ENCODE measurements around the gene APOL2.
"Not testable (repeated sequence)": the region's sequence is repeated elsewhere in the genome, so short reads cannot be mapped to it uniquely, and the experiment has no call there.

The APOL2 gene, protein sequence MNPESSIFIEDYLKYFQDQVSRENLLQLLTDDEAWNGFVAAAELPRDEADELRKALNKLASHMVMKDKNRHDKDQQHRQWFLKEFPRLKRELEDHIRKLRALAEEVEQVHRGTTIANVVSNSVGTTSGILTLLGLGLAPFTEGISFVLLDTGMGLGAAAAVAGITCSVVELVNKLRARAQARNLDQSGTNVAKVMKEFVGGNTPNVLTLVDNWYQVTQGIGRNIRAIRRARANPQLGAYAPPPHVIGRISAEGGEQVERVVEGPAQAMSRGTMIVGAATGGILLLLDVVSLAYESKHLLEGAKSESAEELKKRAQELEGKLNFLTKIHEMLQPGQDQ

GRCh38 chr22:36239401-36240171 lies at the start of gene APOL2:
Gene APOL2 (minus strand): TSS chr22:36239527. CDS start chr22:36233162, 6,365 bp downstream.
- peak; percentile 88 for DNase-seq

GRCh38 chr22:36288571-36289405 lies 49.5 kb upstream of the APOL2 start:
- no peak for DNase-seq

- DNase-seq: no peak
These were observed 48.7 kb upstream of the APOL2 start for GRCh38 chr22:36287881-36288515.

DNA sequence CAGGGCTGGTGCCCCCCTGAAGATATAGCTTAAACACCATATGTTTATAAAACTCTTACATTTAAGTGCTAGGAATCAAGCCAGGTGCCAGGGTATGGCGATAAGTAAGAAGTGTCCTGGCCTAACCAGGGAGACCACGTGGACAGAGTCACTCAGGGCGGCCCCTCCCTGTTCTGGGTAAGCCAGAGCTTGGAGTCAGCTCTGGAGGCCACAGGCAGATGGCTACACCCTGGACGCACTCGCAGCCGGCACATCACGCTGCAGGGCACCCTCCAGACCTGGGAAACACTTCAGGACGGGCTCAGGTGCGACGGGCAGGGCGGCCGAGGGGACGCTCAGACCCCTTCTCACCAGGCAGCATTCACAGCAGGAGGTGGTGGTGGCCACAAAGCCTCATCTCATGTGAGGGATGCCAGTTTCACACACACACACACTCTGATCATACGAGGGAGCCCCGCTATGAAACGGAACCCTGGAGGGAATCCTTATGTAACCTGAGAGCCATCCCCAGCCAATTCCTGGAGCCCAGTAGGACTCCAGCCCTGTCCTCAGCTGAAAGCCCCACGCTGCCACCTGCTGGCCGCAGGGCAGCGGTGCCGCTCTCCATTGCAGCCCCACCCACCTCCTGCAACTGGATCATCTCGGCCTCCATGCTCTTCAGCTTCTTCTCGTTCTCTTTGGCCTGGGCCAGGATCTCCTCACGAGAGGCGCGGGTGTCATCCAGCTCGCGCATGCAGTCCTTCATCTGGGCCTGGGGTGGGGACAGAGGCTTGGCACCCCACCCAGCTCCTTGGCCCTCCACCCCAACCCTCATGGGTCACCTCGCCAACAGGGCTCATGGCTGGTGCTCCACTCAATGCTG lies 47.0 kb upstream of the APOL2 start:
- peak; percentile 65 for DNase-seq

- DNase-seq: no peak
These were observed 46.2 kb upstream of the APOL2 start for GRCh38 chr22:36285545-36285944.

DNA sequence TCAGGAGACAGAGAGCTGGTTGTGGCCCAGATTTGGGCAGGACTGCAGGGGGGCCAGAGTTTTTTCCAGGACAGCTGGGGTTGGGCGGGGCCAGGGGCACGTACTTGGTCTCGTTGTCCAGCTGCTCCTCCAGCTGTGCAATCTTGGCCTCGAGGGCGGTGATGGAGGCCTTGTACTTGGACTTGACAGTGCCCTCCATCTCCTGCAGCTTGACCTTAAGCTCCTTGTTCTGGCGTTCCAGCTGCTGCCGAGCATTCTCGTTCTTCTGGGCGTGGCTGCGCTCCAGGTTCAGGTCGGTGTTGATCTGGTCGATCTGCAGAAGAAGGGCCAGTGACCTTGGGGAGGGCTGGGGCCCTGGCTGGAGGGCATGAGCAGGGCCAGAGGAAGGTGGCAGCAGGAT lies 45.7 kb upstream of the APOL2 start:
- no peak for DNase-seq

GRCh38 chr22:36284171-36284571 lies 44.8 kb upstream of the APOL2 start:
- DNase-seq: no peak

DNA sequence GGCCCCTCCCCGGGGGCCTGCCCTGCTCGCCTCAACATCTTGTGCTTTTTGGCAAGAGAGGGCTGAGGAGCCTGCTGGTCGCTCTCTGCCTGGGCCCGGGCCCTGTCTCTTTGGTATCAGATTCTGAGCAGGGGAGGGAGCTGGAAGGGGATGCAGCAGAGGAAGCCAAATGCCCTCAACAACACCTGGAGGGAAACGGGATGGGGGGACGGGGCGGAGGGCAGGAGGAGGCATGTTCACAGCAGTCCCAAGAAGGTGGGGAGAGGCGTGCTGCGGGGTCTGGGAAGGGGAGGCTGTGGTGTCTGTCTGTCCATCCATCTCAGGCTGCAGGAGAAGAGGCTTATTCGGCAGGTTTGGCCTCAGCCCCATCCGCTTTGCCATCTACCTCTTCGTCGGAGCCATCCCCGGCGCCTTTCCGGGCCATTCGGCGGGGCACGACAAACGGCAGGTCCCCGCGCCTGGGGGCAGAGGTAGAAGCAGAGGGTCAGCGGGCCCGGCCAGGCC lies 43.1 kb upstream of the APOL2 start:
- no peak for DNase-seq

DNA sequence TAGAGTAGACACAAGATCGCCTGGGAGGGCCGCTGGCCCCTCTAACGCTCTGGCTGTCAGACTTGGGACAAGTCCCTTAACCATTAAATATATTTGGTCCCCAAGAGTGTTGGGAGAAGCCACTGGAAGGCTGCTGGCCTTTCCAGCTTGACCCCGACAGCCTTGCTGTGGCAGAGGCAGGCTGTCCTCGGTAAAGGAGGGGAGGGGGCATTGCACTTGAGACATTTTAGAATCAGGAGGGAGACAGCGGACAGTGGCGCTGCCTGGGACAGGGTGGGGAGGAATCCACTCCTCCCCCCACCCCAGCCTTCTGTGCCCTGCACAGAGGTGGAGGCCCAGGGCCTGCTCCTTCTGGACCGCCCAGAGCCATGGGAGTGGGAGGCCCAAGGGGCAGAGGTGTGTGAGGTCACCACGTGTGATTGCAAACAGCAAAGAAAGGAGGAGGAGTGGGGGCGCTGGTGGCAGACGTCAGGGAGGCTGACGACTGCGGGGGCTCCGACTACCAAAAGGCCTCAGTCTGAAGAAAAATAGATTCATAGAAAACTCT lies 42.5 kb upstream of the APOL2 start:
- no peak for DNase-seq

DNA sequence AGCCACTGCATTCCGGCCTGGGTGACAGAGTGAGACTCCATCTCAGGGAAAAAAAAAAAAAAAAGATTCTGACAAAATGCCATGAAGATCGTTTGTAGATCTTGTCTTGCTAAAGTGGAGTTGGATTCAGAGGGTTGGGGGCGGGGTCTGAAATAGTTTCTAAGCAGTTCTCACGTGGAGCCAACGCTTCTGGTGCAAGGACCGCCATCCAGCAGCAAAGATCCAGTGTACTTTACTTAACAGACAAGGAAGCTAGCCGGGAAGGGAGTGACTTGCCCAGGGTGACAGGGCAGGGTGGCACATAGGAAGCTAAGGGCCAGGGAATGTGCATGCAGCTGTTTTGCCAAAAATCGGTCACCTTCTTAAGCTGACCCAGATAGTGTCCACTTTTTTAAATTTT lies 41.1 kb upstream of the APOL2 start:
- no peak for DNase-seq

GRCh38 chr22:36279219-36279666 lies 39.9 kb upstream of the APOL2 start:
- DNase-seq: no peak

- DNase-seq: peak; percentile 75
These were observed 38.4 kb upstream of the APOL2 start for GRCh38 chr22:36277482-36278291.

- no peak for DNase-seq
These were observed 35.2 kb upstream of the APOL2 start for GRCh38 chr22:36274531-36274930.

- not testable (repeated sequence) for DNase-seq
These were observed 32.6 kb upstream of the APOL2 start for GRCh38 chr22:36271951-36272350.

DNA sequence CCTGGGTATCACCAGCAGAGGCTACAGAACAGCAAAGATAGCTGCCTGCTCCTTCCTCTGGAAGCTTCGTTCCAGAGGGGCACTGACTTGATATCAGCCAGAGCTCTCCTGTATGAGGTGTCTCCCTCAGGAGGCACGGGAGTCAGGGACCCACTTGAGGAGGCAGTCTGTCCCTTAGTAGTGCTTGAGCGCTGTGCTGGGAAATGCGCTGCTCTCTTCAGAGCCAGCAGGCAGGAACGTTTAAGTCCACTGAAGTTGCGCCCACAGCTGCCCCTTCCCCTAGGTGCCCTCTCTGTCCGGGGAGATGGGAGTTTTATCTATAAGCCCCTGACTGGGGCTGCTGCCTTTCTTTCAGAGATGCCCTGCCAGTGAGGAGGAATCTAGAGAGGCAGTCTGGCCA lies 31.9 kb upstream of the APOL2 start:
- not testable (repeated sequence) for DNase-seq

DNA sequence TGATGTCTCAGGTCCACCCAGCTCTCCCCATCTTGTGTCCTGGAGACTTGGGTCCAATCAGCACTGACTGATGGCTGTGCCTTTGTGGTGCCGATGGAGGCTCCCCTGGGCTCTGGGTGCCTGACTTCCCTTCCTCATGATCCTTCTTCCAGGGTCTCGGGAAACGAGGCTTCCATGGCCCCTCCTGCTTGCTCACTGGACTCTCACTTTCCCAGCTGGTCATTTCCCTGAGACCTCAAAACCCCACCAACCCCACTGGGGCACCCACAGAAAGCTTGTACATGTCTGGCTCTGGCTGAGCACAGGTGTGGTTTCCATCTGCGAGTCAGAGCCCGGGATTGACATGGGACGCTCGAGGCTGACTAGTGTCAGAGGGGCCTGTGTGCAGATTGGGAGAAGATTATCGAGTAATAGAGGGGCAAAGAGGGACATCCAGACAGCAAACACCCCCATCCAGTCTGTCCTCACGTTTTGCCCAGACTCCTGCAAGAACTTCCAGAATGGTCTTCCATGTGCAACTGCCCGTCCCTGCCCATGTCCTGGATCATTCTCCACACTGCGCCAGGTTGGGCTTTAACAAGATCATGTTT lies 28.7 kb upstream of the APOL2 start:
- DNase-seq: no peak

DNA sequence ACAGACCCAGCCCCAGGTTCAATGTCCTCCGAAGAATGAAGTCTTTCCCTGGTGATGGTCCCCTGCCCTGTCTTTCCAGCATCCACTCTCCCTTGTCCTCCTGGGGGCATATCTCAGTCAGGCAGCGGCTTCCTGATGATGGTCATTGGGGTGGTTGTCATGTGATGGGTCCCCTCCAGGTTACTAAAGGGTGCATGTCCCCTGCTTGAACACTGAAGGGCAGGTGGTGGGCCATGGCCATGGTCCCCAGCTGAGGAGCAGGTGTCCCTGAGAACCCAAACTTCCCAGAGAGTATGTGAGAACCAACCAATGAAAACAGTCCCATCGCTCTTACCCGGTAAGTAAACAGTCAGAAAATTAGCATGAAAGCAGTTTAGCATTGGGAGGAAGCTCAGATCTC lies 27.7 kb upstream of the APOL2 start:
- no peak for DNase-seq

DNA sequence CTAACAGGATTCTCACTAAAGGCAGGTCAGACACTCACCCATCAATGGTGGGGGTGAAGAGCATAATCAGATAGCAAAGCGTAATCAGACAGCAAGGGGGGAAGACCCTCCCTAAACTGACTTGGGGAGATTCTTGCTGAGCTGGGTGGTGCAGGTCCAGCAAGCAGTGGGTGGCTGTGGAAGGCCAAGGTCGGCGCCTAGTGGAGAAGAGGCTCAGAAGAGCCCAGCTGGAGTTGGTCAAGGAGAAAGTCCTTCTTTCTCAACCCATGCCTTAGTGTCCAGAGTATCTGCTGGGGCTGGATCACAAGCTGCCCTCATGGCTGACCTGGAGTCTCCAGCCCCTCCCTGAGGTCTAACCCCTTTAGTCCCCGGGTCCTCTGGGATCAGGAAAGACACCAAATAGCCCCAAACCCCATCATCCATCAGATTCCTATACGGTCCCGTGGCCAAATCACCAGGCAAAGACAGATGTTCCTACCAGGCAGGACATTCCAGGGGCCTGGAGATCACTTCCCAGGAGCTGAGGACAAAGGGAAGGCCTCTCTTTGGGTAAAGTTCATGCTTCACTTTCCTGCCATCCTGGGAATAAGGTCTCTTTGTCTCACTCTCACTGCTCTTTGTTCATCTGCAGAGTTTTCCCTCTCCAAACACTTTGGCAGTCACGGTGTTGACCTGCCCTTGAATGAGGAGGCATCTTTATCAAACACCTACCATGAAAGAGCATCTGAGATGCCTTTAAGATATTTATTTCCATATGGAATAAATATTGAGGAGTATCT lies 24.7 kb upstream of the APOL2 start:
- not testable (repeated sequence) for DNase-seq

GRCh38 chr22:36263216-36263673 lies 23.9 kb upstream of the APOL2 start:
- DNase-seq: not testable (repeated sequence)

Data from CD4-positive, alpha-beta T cell treated with Interleukin-10 for 1 hour (primary cell).